Measurements from ENCODE around the gene GAPVD1.
"Not testable (repeated sequence)": the region's sequence is repeated elsewhere in the genome, so short reads cannot be mapped to it uniquely, and the experiment has no call there.

The GAPVD1 gene

DNA sequence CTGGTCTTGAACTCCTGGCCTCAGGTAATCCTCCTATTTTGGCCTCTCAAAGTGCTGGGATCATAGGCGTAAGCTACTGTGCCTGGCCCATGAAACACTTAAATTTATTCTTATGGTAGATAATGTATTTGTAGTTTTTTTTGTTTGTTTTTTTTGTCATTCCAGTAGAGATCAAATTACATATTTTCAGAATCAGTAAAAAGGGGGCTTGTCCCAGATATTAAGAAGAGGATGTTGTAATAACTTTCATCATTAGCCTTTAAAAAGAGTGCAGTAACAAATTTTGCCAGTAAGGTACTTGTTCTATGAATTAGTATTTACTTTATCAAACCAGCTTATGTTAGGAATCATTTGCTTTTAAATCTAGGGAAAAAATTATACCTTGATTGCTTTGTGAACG is 42.6 kb downstream of the GAPVD1 start:
- no peak for DNase-seq (ENCODE audit: low read depth)

DNA sequence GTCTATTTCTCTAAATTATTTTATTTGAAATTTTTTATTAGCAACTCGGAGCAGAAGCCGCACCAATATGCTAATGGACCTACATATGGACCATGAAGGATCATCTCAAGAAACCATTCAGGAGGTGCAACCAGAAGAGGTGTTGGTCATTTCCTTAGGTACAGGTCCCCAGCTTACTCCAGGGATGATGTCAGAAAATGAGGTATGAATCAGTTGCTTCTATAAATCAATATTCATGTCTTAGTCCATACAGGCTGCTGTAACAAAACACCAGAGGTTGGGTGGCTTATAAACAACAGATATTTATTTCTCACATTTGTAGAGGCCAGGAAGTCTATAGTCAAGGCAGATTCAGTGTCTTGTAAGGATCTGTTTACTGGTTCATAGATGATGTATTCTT is 50.8 kb downstream of the GAPVD1 start:
- DNase-seq (ENCODE audit: low read depth), result no peak

DNA sequence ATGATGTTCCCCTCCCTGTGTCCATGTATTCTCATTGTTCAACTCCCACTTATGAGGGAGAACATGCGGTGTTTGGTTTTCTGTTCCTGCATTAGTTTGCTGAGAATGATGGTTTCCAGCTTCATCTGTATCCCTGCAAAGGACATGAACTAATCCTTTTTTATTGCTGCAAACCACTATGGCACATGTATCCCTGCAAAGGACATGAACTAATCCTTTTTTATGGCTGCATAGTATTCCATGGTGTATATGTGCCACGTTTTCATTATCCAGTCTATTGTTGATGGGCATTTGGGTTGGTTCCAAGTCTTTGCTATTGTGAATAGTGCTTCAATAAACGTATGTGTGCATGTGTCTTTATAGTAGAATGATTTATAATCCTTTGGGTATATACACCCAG is 54.7 kb downstream of the GAPVD1 start:
- DNase-seq (ENCODE audit: low read depth), result not testable (repeated sequence)

DNA sequence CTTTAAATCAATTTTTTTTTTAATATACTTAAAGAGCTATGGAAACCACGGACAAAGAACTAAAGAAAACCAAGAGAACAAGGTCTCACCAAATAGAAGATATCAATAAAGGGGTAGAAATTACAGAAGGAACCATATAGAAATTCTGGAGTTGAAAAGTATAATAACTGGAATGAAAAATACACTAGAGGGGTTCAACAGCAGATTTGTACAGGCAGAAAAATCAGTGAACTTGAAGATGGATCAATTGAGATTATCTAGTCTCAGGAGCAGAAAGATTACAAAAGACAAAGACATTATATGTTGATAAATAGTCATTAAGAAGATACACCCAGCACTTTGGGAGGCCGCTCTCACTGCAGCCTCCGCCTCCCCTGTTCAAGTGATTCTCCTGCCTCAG is 56.1 kb downstream of the GAPVD1 start:
- no peak for DNase-seq (ENCODE audit: low read depth)

DNA sequence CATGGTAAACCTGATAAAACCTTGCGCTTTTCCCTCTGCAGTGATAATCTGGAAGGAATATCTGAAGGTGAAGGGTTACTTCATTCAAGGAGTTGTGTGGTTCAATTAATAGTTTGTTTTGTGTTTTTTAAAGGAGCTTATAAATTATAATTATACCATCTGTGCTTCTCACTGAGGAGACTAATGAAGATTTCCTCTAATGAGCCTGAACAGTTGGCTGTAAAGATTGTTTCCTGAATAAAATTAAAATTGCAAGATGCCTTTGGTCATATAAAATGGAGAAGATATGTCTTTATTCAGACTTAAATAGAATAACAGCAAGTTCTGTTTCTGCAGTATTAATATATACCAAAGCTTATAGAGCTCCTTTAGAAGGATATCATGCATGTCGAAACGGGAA is 59.9 kb downstream of the GAPVD1 start:
- DNase-seq (ENCODE audit: low read depth), result no peak

DNA sequence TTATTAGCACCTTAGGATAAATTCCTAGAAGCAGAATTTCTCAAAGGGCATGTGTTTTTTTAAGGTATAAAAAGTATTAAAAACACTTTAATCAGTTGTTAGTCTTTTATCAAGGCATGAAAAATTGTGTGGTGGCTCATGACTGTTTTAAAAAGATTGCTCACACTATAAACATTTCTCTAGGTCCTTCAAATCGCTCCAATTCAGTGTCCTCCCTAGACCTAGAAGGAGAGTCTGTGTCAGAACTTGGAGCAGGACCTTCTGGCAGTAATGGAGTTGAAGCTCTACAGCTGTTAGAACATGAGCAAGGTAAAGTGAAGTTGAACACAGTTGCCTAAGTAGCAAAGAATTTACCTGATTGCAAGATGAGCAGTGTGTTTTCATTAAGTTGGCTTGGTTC is 62.0 kb downstream of the GAPVD1 start:
- DNase-seq (ENCODE audit: low read depth), result no peak

DNA sequence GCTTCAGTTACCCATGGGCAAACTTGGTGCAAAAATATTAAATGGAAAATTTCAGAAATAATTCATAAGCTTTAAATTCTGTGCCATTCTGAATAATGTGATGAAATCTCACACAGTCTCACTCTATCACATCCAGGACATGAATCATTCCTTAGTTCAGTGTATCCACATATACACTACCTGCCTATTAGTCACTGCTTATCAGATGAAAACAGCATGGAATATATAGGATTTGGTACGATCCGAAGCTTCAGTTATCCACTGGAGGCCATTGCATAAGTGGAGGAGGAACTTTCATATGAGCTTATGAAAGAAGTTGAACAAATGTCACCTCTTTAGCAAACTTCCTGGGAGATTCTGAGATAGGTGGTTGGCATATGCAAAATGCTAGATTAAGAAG is 64.2 kb downstream of the GAPVD1 start:
- no peak for DNase-seq (ENCODE audit: low read depth)

DNA sequence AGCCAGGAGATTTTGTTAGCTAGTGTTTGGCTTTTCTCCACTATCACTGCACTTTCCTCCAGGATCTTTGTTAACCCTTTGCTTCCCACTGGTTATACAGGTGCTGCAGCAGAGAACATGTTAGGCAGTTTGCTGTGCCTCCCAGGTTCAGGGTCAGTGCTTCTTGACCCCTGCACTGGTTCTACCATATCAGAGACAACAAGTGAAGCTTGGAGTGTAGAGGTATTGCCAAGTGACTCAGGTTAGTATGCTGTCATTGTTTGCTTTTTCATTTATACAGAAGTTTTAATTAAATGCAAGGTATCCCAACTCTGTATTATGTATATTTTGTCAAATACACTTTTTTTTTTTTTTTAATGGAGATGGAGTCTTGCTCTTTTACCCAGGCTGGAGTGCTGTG is 68.4 kb downstream of the GAPVD1 start:
- no peak for DNase-seq (ENCODE audit: low read depth)

DNA sequence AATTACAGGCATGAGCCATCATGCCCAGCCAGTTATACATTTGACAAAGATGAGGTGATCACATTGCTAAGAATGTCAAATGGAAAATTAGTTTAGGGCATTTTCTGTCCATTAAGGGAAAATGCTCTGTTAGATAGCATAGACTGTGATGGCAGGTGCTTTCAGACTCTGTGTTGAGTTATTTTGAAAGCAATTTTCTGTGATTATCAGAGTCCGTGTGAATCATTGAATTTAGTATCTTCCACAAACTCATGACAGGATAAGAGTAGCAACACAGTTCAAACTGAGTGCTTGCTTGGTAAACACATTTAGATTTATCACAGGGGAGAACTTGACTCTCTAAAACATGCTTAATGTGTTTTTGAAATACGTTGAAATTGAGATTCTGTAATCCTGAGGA is 69.0 kb downstream of the GAPVD1 start:
- no peak for DNase-seq (ENCODE audit: low read depth)

DNA sequence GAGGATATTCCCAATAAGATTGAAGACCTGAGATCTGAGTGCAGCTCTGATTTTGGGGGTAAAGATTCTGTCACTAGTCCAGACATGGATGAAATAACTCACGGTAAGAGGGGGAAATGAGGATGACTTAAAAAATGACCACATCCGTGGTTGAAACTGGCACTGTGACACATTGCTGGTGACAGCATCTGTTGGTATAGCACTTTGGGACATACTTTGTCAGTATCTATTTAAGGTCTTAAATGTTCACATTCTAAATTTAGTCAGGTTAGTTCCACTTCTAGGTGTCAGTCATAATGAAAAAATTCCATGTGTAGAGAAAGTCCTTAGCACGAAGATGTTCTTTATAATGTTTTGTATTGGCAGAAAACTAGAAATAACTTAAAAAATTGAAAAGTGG is 70.9 kb downstream of the GAPVD1 start:
- no peak for DNase-seq (ENCODE audit: low read depth)

DNA sequence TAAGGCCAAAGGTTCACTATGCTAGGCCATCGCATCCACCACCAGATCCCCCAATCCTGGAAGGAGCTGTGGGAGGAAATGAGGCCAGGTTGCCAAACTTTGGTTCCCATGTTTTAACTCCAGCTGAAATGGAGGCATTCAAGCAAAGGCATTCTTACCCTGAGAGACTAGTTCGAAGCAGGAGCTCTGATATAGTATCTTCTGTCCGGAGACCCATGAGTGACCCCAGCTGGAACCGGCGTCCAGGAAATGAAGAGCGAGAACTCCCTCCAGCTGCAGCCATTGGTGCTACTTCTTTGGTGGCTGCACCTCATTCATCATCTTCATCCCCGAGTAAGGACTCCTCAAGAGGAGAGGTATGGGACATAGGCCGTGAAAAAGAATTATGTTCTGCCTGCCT is 75.6 kb downstream of the GAPVD1 start:
- DNase-seq (ENCODE audit: low read depth), result no peak

DNA sequence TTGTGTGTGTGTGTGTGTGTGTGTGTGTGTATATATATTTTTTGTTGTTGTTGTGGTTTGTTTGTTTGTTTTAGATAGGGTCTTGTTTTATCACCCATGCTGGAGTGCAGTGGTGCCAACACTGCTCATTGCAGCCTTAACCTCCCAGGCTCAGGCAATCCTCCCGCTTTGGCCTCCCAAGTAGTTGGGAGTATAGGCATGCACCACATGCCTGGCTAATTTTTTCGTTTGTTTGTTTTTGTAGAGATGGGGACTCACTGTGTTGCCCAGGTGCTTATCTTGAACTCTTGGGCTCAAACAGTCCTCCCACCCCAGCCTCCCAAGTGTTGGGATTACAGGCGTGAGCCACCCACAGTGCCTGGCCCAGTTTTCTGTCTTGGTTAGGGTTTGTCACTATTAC is 77.3 kb downstream of the GAPVD1 start:
- no peak for DNase-seq (ENCODE audit: low read depth)

DNA sequence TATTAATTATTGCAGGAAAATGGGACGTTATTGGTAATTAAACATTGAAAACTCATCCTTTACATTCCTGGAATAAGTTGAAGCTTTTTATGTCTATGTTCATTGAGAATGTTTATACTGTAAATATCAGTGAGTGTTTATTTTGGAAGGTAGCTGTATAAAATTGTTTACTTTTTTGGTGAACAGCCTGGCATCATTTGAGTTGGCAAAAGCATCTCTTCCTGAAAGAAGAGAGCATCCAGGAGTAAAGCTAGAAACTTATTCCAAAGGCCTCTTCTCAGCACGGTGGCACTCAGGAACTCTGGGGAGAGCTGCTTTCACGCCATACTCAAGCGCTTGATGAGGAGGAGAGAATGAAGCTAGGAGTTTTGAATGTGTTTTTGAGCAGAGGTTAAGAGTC is 79.9 kb downstream of the GAPVD1 start:
- no peak for DNase-seq (ENCODE audit: low read depth)

DNA sequence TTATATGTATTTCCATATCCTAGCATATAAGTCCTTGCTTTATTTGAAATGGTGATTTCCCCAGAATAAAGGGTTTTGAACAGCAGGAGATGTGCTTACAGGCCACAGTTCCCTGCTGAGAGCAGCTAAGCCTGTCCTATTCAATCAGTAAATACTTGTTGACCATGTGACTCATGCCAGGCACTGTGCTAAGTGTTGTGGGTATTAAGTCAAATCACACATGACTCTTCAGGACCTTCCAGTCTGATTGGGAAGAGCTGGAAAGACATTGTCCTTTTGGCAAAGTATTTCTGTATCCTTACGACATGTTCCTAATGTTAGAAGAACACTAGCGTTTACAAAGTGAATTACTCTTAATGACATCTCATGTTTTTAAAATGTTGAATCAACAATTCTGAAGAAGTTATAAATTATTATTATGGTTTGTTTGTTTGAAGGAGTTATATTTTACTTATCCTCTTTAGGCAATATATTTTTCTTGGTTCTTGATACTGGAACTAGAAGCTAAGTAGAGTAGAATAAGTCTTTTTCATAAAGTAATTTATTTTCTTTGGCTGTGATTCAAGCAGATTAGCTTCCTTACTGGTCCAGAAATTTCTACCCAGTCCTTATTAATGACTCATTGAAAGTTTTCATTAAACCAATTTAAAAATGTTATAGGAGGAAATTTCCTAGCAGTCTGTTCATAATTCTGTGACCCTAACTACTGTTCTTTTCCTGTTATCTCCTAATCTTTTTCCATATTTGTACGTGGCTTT is 82.1 kb downstream of the GAPVD1 start:
- peak; percentile 82 for DNase-seq (ENCODE audit: low read depth)

DNA sequence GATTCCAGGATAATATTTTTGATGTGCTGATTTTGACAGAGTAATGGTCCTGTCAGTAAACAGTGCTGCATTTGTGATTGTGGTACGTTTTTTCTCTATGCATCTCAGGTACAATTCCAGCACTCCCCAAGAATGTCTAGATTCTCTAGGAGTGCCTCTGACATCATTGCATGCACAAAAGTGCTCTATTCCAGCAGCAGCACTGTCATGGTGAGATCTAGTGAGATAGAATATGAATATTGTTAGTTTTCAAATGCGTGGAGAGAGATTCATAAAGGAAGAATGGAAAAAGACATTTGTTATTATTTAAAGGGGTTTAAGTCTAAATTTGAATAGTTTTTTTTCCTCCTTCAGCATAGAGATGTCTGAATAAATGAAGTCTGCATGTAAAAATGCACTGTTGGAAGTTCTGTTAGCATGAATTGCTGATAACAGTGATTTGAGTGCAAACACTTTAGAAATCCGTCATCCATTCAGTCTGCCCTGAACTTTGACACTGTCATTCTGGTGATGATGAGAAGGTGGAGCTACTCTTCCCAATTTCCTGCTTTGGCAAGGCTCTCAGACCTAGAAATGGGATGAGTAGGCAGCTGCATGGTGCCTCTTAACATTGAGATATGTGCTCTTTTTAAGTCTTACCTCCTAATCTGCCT is 84.6 kb downstream of the GAPVD1 start:
- DNase-seq (ENCODE audit: low read depth), result no peak

DNA sequence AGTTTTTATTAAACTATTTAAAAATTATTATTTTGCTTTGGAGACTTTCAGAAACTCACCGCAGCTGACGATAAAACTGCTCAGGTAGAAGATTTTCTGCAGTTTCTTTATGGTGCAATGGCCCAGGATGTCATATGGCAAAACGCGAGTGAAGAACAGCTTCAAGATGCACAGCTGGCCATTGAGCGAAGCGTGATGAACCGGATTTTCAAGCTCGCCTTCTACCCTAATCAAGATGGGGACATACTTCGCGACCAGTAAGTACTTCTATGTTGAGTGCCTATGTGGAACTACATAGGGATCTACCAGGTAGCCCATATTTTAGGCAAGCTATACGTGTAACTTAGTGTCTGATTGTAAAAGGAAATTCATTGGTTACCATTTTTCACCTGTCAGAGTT is 94.0 kb downstream of the GAPVD1 start:
- no peak for DNase-seq (ENCODE audit: low read depth)

DNA sequence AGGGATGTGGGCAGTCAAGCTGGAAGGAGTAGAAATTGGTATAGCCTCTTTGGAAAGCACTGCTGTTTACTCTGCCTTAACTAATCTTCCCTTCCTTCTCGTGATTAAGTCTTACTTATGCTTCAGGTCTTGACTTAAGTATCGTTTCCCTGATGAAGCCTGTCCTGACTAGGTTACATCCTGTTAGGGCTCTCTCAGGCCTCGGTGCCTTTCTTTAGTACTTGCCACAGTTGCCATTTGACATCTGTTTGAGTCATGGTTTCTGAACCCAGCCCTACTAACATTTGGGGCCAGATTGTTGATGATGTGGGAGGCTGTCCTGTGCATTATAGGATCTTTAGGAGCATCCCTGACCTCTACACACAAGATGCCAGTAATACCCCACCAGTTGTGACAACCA is 94.4 kb downstream of the GAPVD1 start:
- DNase-seq (ENCODE audit: low read depth), result no peak

DNA sequence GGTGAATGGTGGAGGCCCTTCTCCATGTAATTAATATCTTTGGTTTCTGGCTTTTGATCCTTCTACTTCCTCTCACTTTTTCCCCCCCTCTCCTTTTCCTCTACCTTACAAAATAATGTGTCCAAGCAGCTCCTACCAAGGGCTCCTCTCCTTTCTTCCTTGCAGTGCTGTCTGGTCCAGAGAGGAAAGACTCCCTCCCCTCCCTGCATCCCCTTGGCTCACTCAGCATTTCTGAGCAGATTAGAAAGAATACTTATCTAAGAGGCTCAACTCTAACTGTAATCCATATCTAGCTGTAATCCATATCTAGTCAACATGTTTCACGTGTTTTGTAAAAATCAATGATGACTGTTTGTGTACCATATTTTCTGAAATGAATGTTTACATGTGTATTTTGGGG is 97.4 kb downstream of the GAPVD1 start:
- DNase-seq (ENCODE audit: low read depth), result no peak

DNA sequence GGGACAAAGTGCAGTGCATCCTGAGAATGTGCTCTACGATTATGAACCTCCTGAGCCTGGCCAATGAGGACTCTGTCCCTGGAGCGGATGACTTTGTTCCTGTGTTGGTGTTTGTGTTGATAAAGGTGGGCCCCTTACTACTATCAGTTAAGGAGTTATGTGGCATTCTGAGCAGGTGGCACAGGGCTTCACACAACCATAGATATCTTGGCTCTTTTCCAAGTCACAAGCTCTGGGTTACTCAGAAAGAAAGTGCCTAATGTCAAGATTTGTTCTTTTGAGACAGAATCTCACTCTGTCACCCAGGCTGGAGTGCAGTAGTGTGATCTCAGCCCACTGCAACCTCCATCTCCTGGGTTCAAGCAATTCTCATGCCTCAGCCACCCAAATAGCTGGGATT is 99.0 kb downstream of the GAPVD1 start:
- no peak for DNase-seq (ENCODE audit: low read depth)

DNA sequence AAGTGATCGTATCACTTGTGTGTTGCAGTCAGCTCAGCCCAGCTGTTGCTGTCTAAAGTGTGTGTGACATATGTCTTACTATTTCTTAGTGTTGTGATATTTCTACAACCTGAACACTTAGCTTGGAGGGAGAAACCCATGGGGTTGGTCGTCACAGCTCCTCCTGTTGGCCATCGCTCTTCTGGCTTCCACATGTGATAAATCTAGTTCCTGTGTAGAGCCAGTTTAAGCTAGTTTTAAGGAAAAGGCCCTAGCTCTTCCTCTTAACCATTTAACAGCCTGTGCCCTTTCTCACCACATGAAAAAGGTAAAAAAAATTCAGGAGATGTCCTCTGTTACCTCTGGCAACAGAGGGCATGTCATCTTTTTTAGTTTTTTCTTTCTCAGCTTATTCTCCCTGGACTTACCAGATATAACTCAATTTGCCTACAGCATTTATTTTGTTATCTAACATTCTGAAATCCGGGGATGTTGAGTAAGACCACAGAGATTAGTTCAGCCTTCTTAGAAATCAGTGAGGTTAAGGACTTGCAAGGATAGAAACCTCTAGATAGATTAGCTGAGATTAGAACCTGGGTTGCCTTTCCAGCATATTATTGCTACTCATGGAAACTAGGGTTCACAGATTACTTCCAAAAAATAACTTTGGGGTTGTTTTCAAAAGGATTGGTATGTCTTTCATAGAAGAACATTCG is 100.4 kb downstream of the GAPVD1 start:
- peak; percentile 26 for DNase-seq (ENCODE audit: low read depth)

DNA sequence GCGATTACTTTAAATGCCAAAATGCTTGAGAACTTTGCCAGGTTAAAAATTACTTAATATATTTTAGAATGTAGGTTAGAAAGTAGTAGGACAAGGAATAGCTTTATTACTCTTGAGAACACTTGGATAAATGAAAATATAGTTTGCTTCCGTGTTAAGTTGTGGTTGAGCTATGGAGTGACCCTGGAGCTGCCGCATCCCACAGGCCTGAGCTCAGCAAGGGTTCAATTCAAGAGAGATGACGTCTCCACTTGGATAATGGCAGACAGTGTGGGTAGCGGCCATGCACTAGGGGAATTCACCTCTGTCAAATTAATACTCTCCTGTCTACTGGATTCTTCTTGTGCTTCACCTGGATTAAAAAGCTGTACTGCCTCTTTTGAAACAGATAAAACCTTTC is 105.0 kb downstream of the GAPVD1 start:
- DNase-seq (ENCODE audit: low read depth), result no peak

DNA sequence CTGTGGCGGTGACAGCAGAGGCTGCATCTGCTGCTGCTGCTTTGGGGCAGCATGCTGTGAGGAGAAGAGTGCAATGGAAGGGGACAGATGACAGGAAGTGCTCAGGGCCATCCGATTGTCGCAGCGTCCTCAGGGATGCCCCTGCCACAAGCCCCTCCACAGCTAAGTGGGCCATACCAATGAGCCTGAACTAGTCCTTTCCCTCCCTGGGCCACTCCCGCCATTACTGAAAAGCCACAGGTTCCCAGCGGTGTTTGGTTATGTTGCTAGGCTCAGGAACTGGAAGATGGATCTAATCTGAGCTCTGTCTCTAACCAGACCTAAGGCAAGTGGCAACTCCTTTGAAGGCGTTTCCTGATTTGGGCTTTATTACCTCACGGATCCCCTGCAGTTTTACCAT is 109.2 kb downstream of the GAPVD1 start:
- DNase-seq (ENCODE audit: low read depth), result no peak

DNA sequence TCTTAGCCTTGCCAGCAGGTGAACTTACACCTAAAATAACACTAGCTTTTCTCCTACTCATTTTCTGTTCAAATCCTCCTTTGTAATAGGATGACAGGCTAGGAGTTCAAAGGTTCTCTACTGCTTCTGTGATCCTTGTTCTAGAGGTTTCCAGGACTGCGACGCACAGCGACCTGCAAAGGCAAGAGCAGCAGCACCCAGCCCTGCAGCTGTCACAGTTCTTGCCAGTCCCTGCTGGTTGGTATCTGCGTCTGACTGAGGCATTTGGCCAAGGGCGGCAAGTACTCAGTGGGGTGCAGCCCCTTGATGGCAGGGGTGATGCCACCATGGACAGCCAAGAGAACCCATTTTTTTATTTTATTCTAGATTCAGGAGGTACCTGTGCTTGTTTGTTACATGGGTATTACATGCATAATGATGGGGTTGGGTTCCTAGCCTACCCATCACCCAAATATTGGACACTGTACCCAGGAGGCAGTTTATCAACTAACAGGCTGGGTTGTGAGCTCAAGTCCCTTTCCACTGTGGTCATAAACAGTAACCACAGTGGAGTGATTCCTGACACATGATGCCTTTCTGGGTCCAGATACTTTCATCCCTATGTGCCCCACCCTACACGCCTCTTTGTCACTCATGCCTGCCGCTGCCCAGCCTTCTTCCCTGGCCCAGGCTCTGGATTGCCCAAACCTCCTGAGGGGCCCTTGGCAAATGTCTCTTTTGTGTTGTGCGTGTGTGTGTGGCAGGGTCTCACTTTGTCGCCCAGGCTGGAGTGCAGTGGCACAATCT is 111.0 kb downstream of the GAPVD1 start:
- DNase-seq (ENCODE audit: low read depth), result no peak

Measured in EH (cell line).